OCI-LY7 (cell line): Measurements from ENCODE around the gene GDNF. TPM values are rescaled to one million over a fixed set of nuclear protein-coding genes. Genes with fewer than 3 reads are reported as not detected.

ENCODE experiments used
- BruUV-seq: library from RNA; stranded (reverse); fragments of 400-500 nt; replicated peaks from 2 replicates; lab custom pipeline; 2021; lab: Mats Ljungman, UMichigan
- CTCF ChIA-PET: fragments of 300-600 bp; sonication (Branson Sonifier 250); formaldehyde crosslinking; loops from one replicate; lab custom pipeline; 2022; ENCODE audit warnings: antibody characterized with exemption; ENCODE audit not compliant: unreplicated experiment; lab: Charles Lee
- POLR2A ChIA-PET: fragments of 300-600 bp; sonication (Branson Sonifier 250); formaldehyde crosslinking; loops from one replicate; lab custom pipeline; 2022; ENCODE audit warnings: antibody characterized with exemption; lab: Charles Lee
- DNase-seq: peaks from one replicate; pipeline ENCODE4 v3.0.0-alpha.2; 2015; ENCODE audit warnings: low spot score
- H2AFZ ChIP-seq: fragments of 200-600 bp; sonication (generic), shearing (Covaris generic); 2 replicates; pipeline ENCODE4 v1.6.1; 2014; ENCODE audit warnings: mild to moderate bottlenecking, antibody characterized with exemption, low read length, moderate library complexity
- H3K27ac ChIP-seq: fragments of 200-600 bp; sonication (generic); 2 replicates; pipeline ENCODE4 v1.5.1; 2014; ENCODE audit warnings: mixed run types, low read depth, mild to moderate bottlenecking, moderate library complexity, low read length, inconsistent platforms; ENCODE audit not compliant: poor library complexity, severe bottlenecking
- H3K36me3 ChIP-seq: fragments of 200-600 bp; sonication (generic); 2 replicates; pipeline ENCODE4 v1.6.1; 2014; ENCODE audit warnings: mild to moderate bottlenecking, antibody characterized with exemption, low read length, moderate library complexity, mixed read lengths; ENCODE audit not compliant: insufficient read depth
- H3K4me1 ChIP-seq: fragments of 200-600 bp; sonication (generic); 2 replicates; pipeline ENCODE4 v1.5.1; 2014; ENCODE audit warnings: mild to moderate bottlenecking, low read length; ENCODE audit not compliant: insufficient read depth, poor library complexity, severe bottlenecking
- H3K4me2 ChIP-seq: fragments of 200-600 bp; sonication (generic); 2 replicates; pipeline ENCODE4 v1.6.1; 2014; ENCODE audit warnings: mild to moderate bottlenecking, low read length
- H3K4me3 ChIP-seq: fragments of 200-600 bp; sonication (generic); 2 replicates; pipeline ENCODE4 v1.5.1; 2014; ENCODE audit warnings: mild to moderate bottlenecking, low read depth, low read length; ENCODE audit not compliant: poor library complexity, severe bottlenecking
- H3K79me2 ChIP-seq: fragments of 200-600 bp; sonication (generic); 2 replicates; pipeline ENCODE4 v1.6.1; 2016; ENCODE audit warnings: low read depth, mild to moderate bottlenecking, low read length, moderate library complexity, mixed read lengths; ENCODE audit not compliant: insufficient read depth
- H3K9me2 ChIP-seq: fragments of 200-600 bp; sonication (generic); 2 replicates; pipeline ENCODE4 v1.6.1; 2016; ENCODE audit warnings: mild to moderate bottlenecking, low read length, mixed read lengths; ENCODE audit not compliant: insufficient read depth
- H3K9me3 ChIP-seq: fragments of 200-600 bp; sonication (generic); 2 replicates; pipeline ENCODE4 v1.6.1; 2014; ENCODE audit warnings: mild to moderate bottlenecking, mixed run types, low read length, mixed read lengths
- H4K20me1 ChIP-seq: fragments of 200-600 bp; sonication (generic); 2 replicates; pipeline ENCODE4 v1.6.1; 2014; ENCODE audit warnings: mild to moderate bottlenecking, antibody characterized with exemption, low read length, moderate library complexity, mixed read lengths; ENCODE audit not compliant: insufficient read depth
- EZH2phosphoT487 ChIP-seq: fragments of 200-600 bp; sonication (generic); IDR thresholded peaks from 2 replicates; pipeline ENCODE4 v1.6.1; 2018; ENCODE audit warnings: low read depth, borderline replicate concordance, mild to moderate bottlenecking, mixed run types, antibody characterized with exemption, low read length, moderate library complexity, mixed read lengths
- intact Hi-C: fragments of 100-400 bp; cut with micrococcal nuclease; formaldehyde crosslinking; loops from one replicate; pipeline ENCODE4 v1.10.0; 2022; ENCODE audit not compliant: unreplicated experiment
- total RNA-seq, 2 experiments: library from RNA; depleted of rRNA in 1 of 2; stranded (reverse); fragments of >200 nt in 1 of 2; shearing (Covaris generic) in 1 of 2; gene quantifications; 2 replicates each; pipeline ENCODE4 v1.2.3, GENCODE V29; 2014 to 2022
- TF ChIP-seq, protein P1 (sequence below): fragments of 200-600 bp; sonication (generic); conservative IDR thresholded peaks from 2 replicates; pipeline ENCODE4 v1.5.1; 2014; ENCODE audit warnings: mild to moderate bottlenecking, antibody characterized with exemption, low read length, moderate library complexity, mixed read lengths

The GDNF gene
- total RNA-seq, 2 experiments from 2014 or later: 0.03 TPM; not detected in 1

GRCh38 chr5:37836592-37837413, 3.0 kb downstream of the GDNF start:
- intact Hi-C loops: loop anchor here (2.0 kb wide), 1 partner anchor 356 kb away; no protein-coding TSS in a partner anchor
- H3K9me3 ChIP-seq: no peaks in the 10 kb centered on the region

DNA sequence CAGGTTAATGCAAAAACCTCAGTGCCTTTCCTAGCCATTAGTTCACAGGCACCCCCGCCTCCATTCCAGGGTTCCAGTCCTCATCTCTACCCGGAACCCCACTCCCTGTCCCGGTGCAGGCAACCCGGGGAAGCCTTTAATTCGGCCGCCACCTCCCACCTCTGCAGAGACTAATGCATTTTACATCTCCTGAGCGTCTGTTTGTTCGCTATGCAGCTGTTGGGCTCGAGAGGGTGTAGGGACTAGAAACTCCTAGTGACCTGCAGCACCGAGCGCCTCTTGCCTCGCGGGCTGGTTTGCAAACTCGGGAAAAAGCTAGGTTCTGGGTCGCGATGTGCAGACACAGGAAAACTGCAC, 3.6 kb downstream of the GDNF start:
- no peaks in the 10 kb centered on the region for H3K36me3 ChIP-seq
- no peaks in the 10 kb centered on the region for H4K20me1 ChIP-seq
- CTCF ChIA-PET: no interaction called here
- H3K27ac ChIP-seq: no peak overlapping the region
- no TSS peak for BruUV-seq
- H3K4me2 ChIP-seq: no peak overlapping the region
- H3K4me3 ChIP-seq: no peak overlapping the region
- H2AFZ ChIP-seq: no peak overlapping the region
- no peaks in the 10 kb centered on the region for H3K79me2 ChIP-seq
- POLR2A ChIA-PET: no interaction called here
- TF ChIP-seq EZH2phosphoT487: no peak
- TF ChIP-seq, protein P1, sequence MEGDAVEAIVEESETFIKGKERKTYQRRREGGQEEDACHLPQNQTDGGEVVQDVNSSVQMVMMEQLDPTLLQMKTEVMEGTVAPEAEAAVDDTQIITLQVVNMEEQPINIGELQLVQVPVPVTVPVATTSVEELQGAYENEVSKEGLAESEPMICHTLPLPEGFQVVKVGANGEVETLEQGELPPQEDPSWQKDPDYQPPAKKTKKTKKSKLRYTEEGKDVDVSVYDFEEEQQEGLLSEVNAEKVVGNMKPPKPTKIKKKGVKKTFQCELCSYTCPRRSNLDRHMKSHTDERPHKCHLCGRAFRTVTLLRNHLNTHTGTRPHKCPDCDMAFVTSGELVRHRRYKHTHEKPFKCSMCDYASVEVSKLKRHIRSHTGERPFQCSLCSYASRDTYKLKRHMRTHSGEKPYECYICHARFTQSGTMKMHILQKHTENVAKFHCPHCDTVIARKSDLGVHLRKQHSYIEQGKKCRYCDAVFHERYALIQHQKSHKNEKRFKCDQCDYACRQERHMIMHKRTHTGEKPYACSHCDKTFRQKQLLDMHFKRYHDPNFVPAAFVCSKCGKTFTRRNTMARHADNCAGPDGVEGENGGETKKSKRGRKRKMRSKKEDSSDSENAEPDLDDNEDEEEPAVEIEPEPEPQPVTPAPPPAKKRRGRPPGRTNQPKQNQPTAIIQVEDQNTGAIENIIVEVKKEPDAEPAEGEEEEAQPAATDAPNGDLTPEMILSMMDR: no peak
- H3K9me2 ChIP-seq: no peaks in the 10 kb centered on the region
- H3K4me1 ChIP-seq: no peaks in the 10 kb centered on the region
- H3K9me3 ChIP-seq: no peaks in the 10 kb centered on the region
- no peak for DNase-seq
- intact Hi-C loops: loop anchor here (2.0 kb wide), 1 partner anchor 357 kb away; no protein-coding TSS in a partner anchor

More at GRCh38 chr5:37836592-37837413, 3.0 kb downstream of the GDNF start:
- Histone ChIP-seq H3K4me2 (no peak overlapping the region), H2AFZ (no peak overlapping the region), H4K20me1 (no peaks in the 10 kb centered on the region), H3K4me1 (no peaks in the 10 kb centered on the region), H3K9me2 (no peaks in the 10 kb centered on the region), H3K36me3 (no peaks in the 10 kb centered on the region), H3K4me3 (no peak overlapping the region), H3K27ac (no peak overlapping the region), H3K79me2 (no peaks in the 10 kb centered on the region)
- DNase-seq: no peak
- POLR2A ChIA-PET: no interaction called here
- CTCF ChIA-PET: no interaction called here
- no peak for TF ChIP-seq EZH2phosphoT487
- no TSS peak for BruUV-seq

- TF ChIP-seq, protein P1: no peak
- no peak for TF ChIP-seq EZH2phosphoT487
- no peaks in the 10 kb centered on the region for H3K4me1 ChIP-seq
- H3K36me3 ChIP-seq: no peaks in the 10 kb centered on the region
- no peaks in the 10 kb centered on the region for H3K9me3 ChIP-seq
- no peak overlapping the region for H2AFZ ChIP-seq
- H3K9me2 ChIP-seq: no peaks in the 10 kb centered on the region
- no peaks in the 10 kb centered on the region for H3K79me2 ChIP-seq
- H3K4me2 ChIP-seq: no peak overlapping the region
- BruUV-seq: no TSS peak
- H4K20me1 ChIP-seq: no peaks in the 10 kb centered on the region
- DNase-seq: no peak
- H3K27ac ChIP-seq: no peak overlapping the region
- CTCF ChIA-PET: no interaction called here
- H3K4me3 ChIP-seq: no peak overlapping the region
- intact Hi-C loops: no loop called here
- POLR2A ChIA-PET: interaction anchor here (0.6 kb wide), 1 partner anchor 276 kb away, joined by 4 read pairs; no protein-coding TSS in a partner anchor
Measured at GRCh38 chr5:37835380-37835973, 4.4 kb downstream of the GDNF start.
